Midbrain (tissue), 1 donor: ENCODE measurements around the gene TNP2.
"Not testable (repeated sequence)": the region's sequence is repeated elsewhere in the genome, so short reads cannot be mapped to it uniquely, and the experiment has no call there.

Source experiments
- DNase-seq: peaks from one replicate; lab custom pipeline; 2025; lab: John Stamatoyannopoulos, UW

The TNP2 gene

GRCh38 chr16:11300560-11300892, 31.4 kb upstream of the TNP2 start:
- DNase-seq, result no peak

- DNase-seq, result no peak
Measured at GRCh38 chr16:11299865-11300559, 30.9 kb upstream of the TNP2 start.

GRCh38 chr16:11298950-11299547, 29.9 kb upstream of the TNP2 start:
- not testable (repeated sequence) for DNase-seq

- no peak for DNase-seq
Measured at GRCh38 chr16:11298143-11298900, 29.2 kb upstream of the TNP2 start.

GRCh38 chr16:11297492-11298142, 28.5 kb upstream of the TNP2 start:
- DNase-seq, result peak; percentile 78

- no peak for DNase-seq
Measured at GRCh38 chr16:11296706-11297491, 27.8 kb upstream of the TNP2 start.

- no peak for DNase-seq
Measured at GRCh38 chr16:11296351-11296705, 27.2 kb upstream of the TNP2 start.

GRCh38 chr16:11295672-11296071, 26.5 kb upstream of the TNP2 start:
- no peak for DNase-seq

GRCh38 chr16:11292076-11292748, 23.1 kb upstream of the TNP2 start:
- no peak for DNase-seq

- DNase-seq, result no peak
Measured at GRCh38 chr16:11291091-11291703, 22.1 kb upstream of the TNP2 start.

GRCh38 chr16:11290102-11290893, 21.2 kb upstream of the TNP2 start:
- no peak for DNase-seq

GRCh38 chr16:11289696-11290095, 20.6 kb upstream of the TNP2 start:
- DNase-seq, result not testable (repeated sequence)

GRCh38 chr16:11289202-11289601, 20.1 kb upstream of the TNP2 start:
- no peak for DNase-seq

- DNase-seq, result no peak
Measured at GRCh38 chr16:11285842-11286241, 16.7 kb upstream of the TNP2 start.

GRCh38 chr16:11283820-11284248, 14.7 kb upstream of the TNP2 start:
- DNase-seq, result no peak

GRCh38 chr16:11280616-11281522, 11.7 kb upstream of the TNP2 start, which contains the start of gene PRM1:
PRM1 (minus strand) TSS chr16:11281330; CDS start chr16:11281238, 92 bp downstream.
- DNase-seq, result no peak

- DNase-seq, result no peak
Measured at GRCh38 chr16:11278681-11279628, 9.8 kb upstream of the TNP2 start.
